Endothelial cell of umbilical vein (primary cell): ENCODE measurements around the gene RBM26. TPM values are rescaled to one million over a fixed set of nuclear protein-coding genes. Genes with fewer than 3 reads are reported as not detected.

Source experiments
- BruUV-seq: library from RNA; stranded (reverse); fragments of 400-500 nt; replicated peaks from 2 replicates; lab custom pipeline; 2021; lab: Mats Ljungman, UMichigan
- CTCF ChIA-PET: fragments of 300-600, 350-600 bp; sonication (Branson Sonifier 250); formaldehyde crosslinking; loops from one replicate; lab custom pipeline; 2021; ENCODE audit warnings: antibody characterized with exemption, inconsistent platforms; lab: Charles Lee
- POLR2A ChIA-PET: fragments of 300-600, 350-600 bp; sonication (Branson Sonifier 250); formaldehyde crosslinking; loops from one replicate; lab custom pipeline; 2021; ENCODE audit warnings: antibody characterized with exemption, inconsistent platforms; lab: Charles Lee
- DNase-seq: peaks from one replicate; pipeline ENCODE4 v3.0.0-alpha.2; 2011; ENCODE audit warnings: low read depth, low spot score
- FAIRE-seq: peaks from 2 replicates; lab custom pipeline; 2011; peaks lifted over from hg19 to GRCh38; lab: Jason Lieb, UNC
- H2AFZ ChIP-seq: 2 replicates; pipeline ENCODE4 v1.6.0; 2012; ENCODE audit warnings: low read depth, low read length, control low read depth, inconsistent platforms
- H3K27ac ChIP-seq: 2 replicates; pipeline ENCODE4 v1.5.1; 2011; ENCODE audit warnings: low read depth, mild to moderate bottlenecking, control low read depth, low read length, moderate library complexity; ENCODE audit not compliant: insufficient read depth
- H3K27me3 ChIP-seq, 2 experiments: 2 replicates each; pipeline versions ENCODE4 v1.6.0 to v1.6.1; 2011; ENCODE audit warnings: low read length in 2 of 2, mixed read lengths in 1 of 2; ENCODE audit not compliant: control insufficient read depth in 2 of 2, insufficient read depth in 2 of 2
- H3K36me3 ChIP-seq, 2 experiments: 2 replicates in 1 of 2; 3 replicates in 1 of 2; pipeline ENCODE4 v1.5.1; 2011; ENCODE audit warnings: low read length in 2 of 2, mild to moderate bottlenecking in 1 of 2, moderate library complexity in 1 of 2; ENCODE audit not compliant: control insufficient read depth in 2 of 2, insufficient read depth in 2 of 2; ENCODE audit errors: extremely low read depth in 1 of 2
- H3K4me1 ChIP-seq: 3 replicates; pipeline ENCODE4 v1.5.1; 2011; ENCODE audit warnings: mild to moderate bottlenecking, low read length; ENCODE audit not compliant: control insufficient read depth, insufficient read depth; ENCODE audit errors: extremely low read depth
- H3K4me2 ChIP-seq: 2 replicates; pipeline ENCODE4 v1.6.1; 2011; ENCODE audit warnings: low read length, control low read depth, mixed read lengths; ENCODE audit not compliant: insufficient read depth
- H3K4me3 ChIP-seq, 3 experiments: fragments of 200-600 bp in 1 of 3; sonication (generic), shearing (Covaris generic) in 1 of 3; replicated peaks in 1 of 3; 2 replicates each; pipeline ENCODE4 v1.5.1; 2011 to 2016; ENCODE audit warnings: control low read depth in 3 of 3, low read length in 3 of 3, mild to moderate bottlenecking in 2 of 3, inconsistent platforms in 1 of 3, low read depth in 1 of 3, moderate library complexity in 1 of 3; ENCODE audit not compliant: insufficient read depth in 1 of 3
- H3K79me2 ChIP-seq: 2 replicates; pipeline ENCODE4 v1.6.0; 2012; ENCODE audit warnings: low read length, inconsistent platforms; ENCODE audit not compliant: control insufficient read depth, insufficient read depth
- H3K9ac ChIP-seq: replicated peaks from 2 replicates; pipeline ENCODE3; 2011; ENCODE audit warnings: low read length, control low read depth; ENCODE audit not compliant: insufficient read depth; ENCODE audit errors: extremely low read depth
- H3K9me1 ChIP-seq: replicated peaks from 3 replicates; pipeline ENCODE4 v1.6.0; 2011; ENCODE audit warnings: mild to moderate bottlenecking, low read length; ENCODE audit not compliant: control insufficient read depth, insufficient read depth; ENCODE audit errors: extremely low read depth
- H3K9me3 ChIP-seq: replicated peaks from 2 replicates; pipeline ENCODE4 v1.5.1; 2012; ENCODE audit warnings: low read length, inconsistent platforms; ENCODE audit not compliant: control insufficient read depth, insufficient read depth
- H4K20me1 ChIP-seq: replicated peaks from 2 replicates; pipeline ENCODE3; 2011; ENCODE audit warnings: mild to moderate bottlenecking, low read length; ENCODE audit not compliant: control insufficient read depth, insufficient read depth; ENCODE audit errors: extremely low read depth
- EZH2 ChIP-seq: IDR thresholded peaks from 2 replicates; pipeline ENCODE4 v1.6.1; 2012; ENCODE audit warnings: borderline replicate concordance, low read depth, mild to moderate bottlenecking, moderate library complexity, low read length, inconsistent platforms; ENCODE audit not compliant: severe bottlenecking
- FOS ChIP-seq: IDR thresholded peaks from 2 replicates; pipeline ENCODE4 v1.6.1; 2011; ENCODE audit warnings: mild to moderate bottlenecking, low read length, moderate library complexity, borderline replicate concordance; ENCODE audit not compliant: insufficient read depth
- GATA2 ChIP-seq: IDR thresholded peaks from 2 replicates; pipeline ENCODE4 v1.7.0; 2011; ENCODE audit warnings: low read depth, mild to moderate bottlenecking, moderate library complexity, mixed read lengths, low read length; ENCODE audit not compliant: insufficient read length, insufficient read depth
- JUN ChIP-seq: IDR thresholded peaks from 2 replicates; pipeline ENCODE4 v1.6.1; 2011; ENCODE audit warnings: borderline replicate concordance, low read depth; ENCODE audit not compliant: insufficient read length, insufficient read depth
- MYC ChIP-seq: IDR thresholded peaks from one replicate; pipeline ENCODE4 v1.6.1; 2011; ENCODE audit warnings: mild to moderate bottlenecking, low read depth, low read length
- POLR2A ChIP-seq: IDR thresholded peaks from 2 replicates; pipeline ENCODE4 v1.6.1; 2012; ENCODE audit warnings: low read depth, mild to moderate bottlenecking, control low read depth, low read length
- POLR2AphosphoS5 ChIP-seq: IDR thresholded peaks from 2 replicates; pipeline ENCODE4 v1.6.1; 2012; ENCODE audit warnings: low read depth, mild to moderate bottlenecking, control low read depth, low read length, moderate library complexity; ENCODE audit not compliant: insufficient read depth
- dilution Hi-C: fragments of 300-500 bp; cut with MboI; formaldehyde crosslinking; loops from one replicate; pipeline ENCODE4 v1.15.0; 2019; ENCODE audit warnings: low sequenced_read_pairs; ENCODE audit not compliant: extremely low pct_ligation_motif_present
- intact Hi-C: fragments of 100-400 bp; cut with micrococcal nuclease; formaldehyde crosslinking; loops from one replicate; pipeline ENCODE4 v1.10.0; 2022
- polyA plus RNA-seq, 4 experiments: library from polyadenylated mRNA; depleted of rRNA in 3 of 4; stranded (reverse) in 3 of 4; unstranded in 1 of 4; fragments of >200 nt; gene quantifications; 2 replicates each; pipeline versions ENCODE4 v1.2.1 to v1.2.3, GENCODE V29; 2011 to 2012; ENCODE audit warnings: missing spikeins in 1 of 4
- total RNA-seq: library from RNA; stranded (reverse); gene quantifications from 2 replicates; pipeline ENCODE4 v1.2.3, GENCODE V29; 2021
- TF ChIP-seq, protein P1 (sequence below), 2 donors: IDR thresholded peaks; 1 replicate in 1 of 2; 2 replicates in 1 of 2; pipeline ENCODE4 v1.5.1; 2011; ENCODE audit warnings: low read length in 2 of 2, mild to moderate bottlenecking in 2 of 2, moderate library complexity in 2 of 2, control low read depth in 1 of 2, inconsistent platforms in 1 of 2, low read depth in 1 of 2; ENCODE audit not compliant: insufficient read depth in 1 of 2; ENCODE audit errors: extremely low read depth in 1 of 2
- TF ChIP-seq, protein P2 (sequence below): IDR thresholded peaks from 2 replicates; pipeline ENCODE4 v1.6.1; 2011; ENCODE audit not compliant: insufficient read depth, insufficient read length

The RBM26 gene
- total and polyA plus RNA-seq, 2 donors (not counting 3 experiments of a cell fraction or from before 2014, with no cell fraction given) = 14.8 to 54.3 TPM

DNA sequence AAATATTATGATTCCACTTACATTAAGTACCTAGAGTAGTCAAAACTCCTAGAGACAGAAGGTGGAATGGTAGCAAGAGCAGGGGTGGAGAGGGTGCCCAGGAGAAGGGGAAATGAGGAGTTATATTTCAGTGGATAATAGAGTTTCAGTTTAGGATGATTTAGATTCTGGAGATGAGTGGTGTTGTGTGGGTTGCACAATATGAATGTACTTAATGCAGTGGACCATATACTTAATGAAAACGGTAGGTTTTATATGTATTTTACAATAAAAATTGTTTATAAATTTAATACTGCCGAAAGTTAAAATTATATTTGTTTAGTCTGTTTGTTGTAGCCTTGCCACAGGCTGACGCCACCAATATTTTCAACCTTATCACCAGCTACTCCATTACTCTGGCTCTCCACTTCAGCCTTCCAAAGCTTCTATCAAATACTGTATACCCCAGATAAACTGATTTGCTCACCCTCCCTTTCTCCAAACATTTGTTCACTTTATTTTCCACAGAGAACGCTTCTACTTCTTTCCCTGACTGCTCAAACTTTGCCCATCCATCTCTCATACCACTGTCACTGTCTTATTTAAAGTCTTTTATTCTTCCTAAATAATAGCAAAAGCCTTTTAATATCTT, 1.4 kb upstream of the RBM26 start:
- Histone ChIP-seq H3K27ac (no peak overlapping the region), H3K36me3 (no peaks in the 10 kb centered on the region), H3K79me2 (peaks cover 35% of the 10 kb centered on the region), H3K4me1 (peaks cover 28% of the 10 kb centered on the region), H2AFZ (no peak overlapping the region), H3K9me1 (no peaks in the 10 kb centered on the region), H3K9me3 (no peaks in the 10 kb centered on the region), H3K9ac (peak overlapping the region; percentile 98), H3K27me3 (no peaks in the 10 kb centered on the region), H3K4me3 (peak overlapping the region in 1 of 3 experiments; percentile 99), H3K4me2 (peak overlapping the region; percentile 89), H4K20me1 (peaks cover 4% of the 10 kb centered on the region)
- BruUV-seq = no TSS peak
- dilution Hi-C loops = no loop called here
- ChIA-PET POLR2A (no interaction called here), CTCF (interaction anchor here (2.8 to 3.6 kb wide), 3 partner anchors 16 to 134 kb away, joined by 12 to 20 read pairs (median 12); no protein-coding TSS in a partner anchor)
- TF ChIP-seq, protein P1, sequence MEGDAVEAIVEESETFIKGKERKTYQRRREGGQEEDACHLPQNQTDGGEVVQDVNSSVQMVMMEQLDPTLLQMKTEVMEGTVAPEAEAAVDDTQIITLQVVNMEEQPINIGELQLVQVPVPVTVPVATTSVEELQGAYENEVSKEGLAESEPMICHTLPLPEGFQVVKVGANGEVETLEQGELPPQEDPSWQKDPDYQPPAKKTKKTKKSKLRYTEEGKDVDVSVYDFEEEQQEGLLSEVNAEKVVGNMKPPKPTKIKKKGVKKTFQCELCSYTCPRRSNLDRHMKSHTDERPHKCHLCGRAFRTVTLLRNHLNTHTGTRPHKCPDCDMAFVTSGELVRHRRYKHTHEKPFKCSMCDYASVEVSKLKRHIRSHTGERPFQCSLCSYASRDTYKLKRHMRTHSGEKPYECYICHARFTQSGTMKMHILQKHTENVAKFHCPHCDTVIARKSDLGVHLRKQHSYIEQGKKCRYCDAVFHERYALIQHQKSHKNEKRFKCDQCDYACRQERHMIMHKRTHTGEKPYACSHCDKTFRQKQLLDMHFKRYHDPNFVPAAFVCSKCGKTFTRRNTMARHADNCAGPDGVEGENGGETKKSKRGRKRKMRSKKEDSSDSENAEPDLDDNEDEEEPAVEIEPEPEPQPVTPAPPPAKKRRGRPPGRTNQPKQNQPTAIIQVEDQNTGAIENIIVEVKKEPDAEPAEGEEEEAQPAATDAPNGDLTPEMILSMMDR (IDR thresholded peaks at IDR 0.05; ENCODE audit: extremely low read depth in 1 of 2, insufficient read depth in 1 of 2, low read depth in 1 of 2, low read length in 2 of 2) = no peak
- no peak for TF ChIP-seq GATA2
- no peak for TF ChIP-seq JUN
- no peak for TF ChIP-seq POLR2A
- no peak for TF ChIP-seq MYC
- no peak for TF ChIP-seq EZH2
- TF ChIP-seq, protein P2, sequence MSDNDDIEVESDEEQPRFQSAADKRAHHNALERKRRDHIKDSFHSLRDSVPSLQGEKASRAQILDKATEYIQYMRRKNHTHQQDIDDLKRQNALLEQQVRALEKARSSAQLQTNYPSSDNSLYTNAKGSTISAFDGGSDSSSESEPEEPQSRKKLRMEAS = no peak
- TF ChIP-seq POLR2AphosphoS5 = no peak
- no peak for TF ChIP-seq FOS
- intact Hi-C loops = loop anchor here (5.0 kb wide), 1 partner anchor 135 kb away; no protein-coding TSS in a partner anchor
- FAIRE-seq (no peak), DNase-seq (no peak)
